Transverse colon (tissue), 4 donors: ENCODE results near the gene ANKLE2. TPM values are rescaled to one million over a fixed set of nuclear protein-coding genes. Genes with fewer than 3 reads are reported as not detected.
"Not testable (repeated sequence)": the region's sequence is repeated elsewhere in the genome, so short reads cannot be mapped to it uniquely, and the experiment has no call there.

ENCODE experiments used
- DNase-seq: peaks from one replicate; pipeline ENCODE4 v3.0.0-alpha.2; 2019
- H3K27ac ChIP-seq, 4 donors: fragments of 200-600 bp; sonication (generic); 2 replicates each; pipeline ENCODE4 v1.5.1; 2016 to 2018; ENCODE audit warnings: inconsistent platforms in 4 of 4
- H3K27me3 ChIP-seq: fragments of 200-600 bp; sonication (generic); 2 replicates; pipeline ENCODE4 v1.5.1; 2017; ENCODE audit warnings: inconsistent platforms
- H3K36me3 ChIP-seq, 4 donors: fragments of 200-600 bp; sonication (generic); 2 replicates each; pipeline ENCODE4 v1.5.1; 2017 to 2019; ENCODE audit warnings: inconsistent platforms in 4 of 4
- H3K4me1 ChIP-seq, 4 donors: fragments of 200-600 bp; sonication (generic); 2 replicates each; pipeline ENCODE4 v1.5.1; 2017 to 2020; ENCODE audit warnings: inconsistent platforms in 4 of 4
- H3K4me3 ChIP-seq, 4 donors: fragments of 200-600 bp; sonication (generic); 1 replicate in 1 of 4; 2 replicates in 3 of 4; pipeline versions ENCODE4 v1.5.1 to v1.6.1; 2017 to 2019; ENCODE audit warnings: inconsistent platforms in 4 of 4
- H3K9me3 ChIP-seq, 2 donors: fragments of 200-600 bp; sonication (generic); 2 replicates each; pipeline ENCODE4 v1.5.1; 2017 to 2019; ENCODE audit warnings: inconsistent platforms in 2 of 2
- CTCF ChIP-seq, 5 experiments: fragments of 200-600 bp in 3 of 5; fragments of 450-650 bp in 2 of 5; sonication (generic) in 3 of 5; IDR thresholded peaks; 1 replicate in 2 of 5; 2 replicates in 3 of 5; pipeline ENCODE4 v1.5.1; 2016 to 2017; ENCODE audit warnings: antibody characterized with exemption in 5 of 5, inconsistent platforms in 3 of 5, mild to moderate bottlenecking in 2 of 5, moderate library complexity in 1 of 5
- EP300 ChIP-seq: sonication (generic); formaldehyde crosslinking; IDR thresholded peaks from one replicate; pipeline ENCODE4 v1.6.1; 2017; ENCODE audit warnings: antibody characterized with exemption, low read depth
- POLR2A ChIP-seq: fragments of 450-650 bp; IDR thresholded peaks from one replicate; pipeline ENCODE4 v1.6.1; 2016; ENCODE audit warnings: antibody characterized with exemption, mild to moderate bottlenecking, moderate library complexity
- POLR2AphosphoS5 ChIP-seq, 3 donors: sonication (generic); formaldehyde crosslinking; IDR thresholded peaks; one replicate each; pipeline ENCODE4 v1.6.1; 2016; ENCODE audit warnings: antibody characterized with exemption in 3 of 3
- WGBS, 2 donors: methylation state at CpG; one replicate each; pipeline ENCODE4 v1.1.5; 2018; ENCODE audit warnings: low coverage in 1 of 2; 5-methylcytosine and 5-hydroxymethylcytosine counted together
- in situ Hi-C, 4 donors: fragments of 200-750 bp; cut with MboI; loops; one replicate each; pipeline versions ENCODE4 v1.15.0 to v1.15.1; 2017; ENCODE audit warnings: low sequenced_read_pairs in 3 of 4, low pct_ligation_motif_present in 1 of 4, low pct_unique_long_range_greater_than_20kb in 1 of 4
- intact Hi-C: fragments of 100-400 bp; cut with DNase I; formaldehyde crosslinking; loops from one replicate; pipeline ENCODE4 v1.15.1; 2023; ENCODE audit warnings: low total_unique reads
- total RNA-seq, 4 donors: library from RNA; depleted of rRNA; stranded (reverse); fragments of >200 nt; gene quantifications; one replicate each; pipeline ENCODE4 v1.1.0, GENCODE V29; 2016

Gene ANKLE2
- total RNA-seq, 4 donors from 2014 or later, result 46.0 to 146 (median 88.6) TPM

GRCh38 chr12:132798836-132799235 is 37.2 kb upstream of the ANKLE2 start:
- no peak for DNase-seq
- in situ Hi-C loops, result no loop called here
- Histone ChIP-seq H3K4me3 (no peak overlapping the region), H3K27me3 (no peaks in the 10 kb centered on the region), H3K36me3 (peaks cover 0 to 96% (median 54%) of the 10 kb centered on the region in 4 donors), H3K27ac (no peak overlapping the region), H3K9me3 (no peaks in the 10 kb centered on the region), H3K4me1 (no peaks in the 10 kb centered on the region)
- 89 to 92% methylated on average over 3 to 15 of the region's 15 CpGs for WGBS, 2 donors
- TF ChIP-seq EP300 (no peak), POLR2AphosphoS5 (IDR thresholded peaks at IDR 0.05) (no peak), CTCF (IDR thresholded peaks at IDR 0.05) (no peak), POLR2A (no peak)
- intact Hi-C loops, result no loop called here

DNA sequence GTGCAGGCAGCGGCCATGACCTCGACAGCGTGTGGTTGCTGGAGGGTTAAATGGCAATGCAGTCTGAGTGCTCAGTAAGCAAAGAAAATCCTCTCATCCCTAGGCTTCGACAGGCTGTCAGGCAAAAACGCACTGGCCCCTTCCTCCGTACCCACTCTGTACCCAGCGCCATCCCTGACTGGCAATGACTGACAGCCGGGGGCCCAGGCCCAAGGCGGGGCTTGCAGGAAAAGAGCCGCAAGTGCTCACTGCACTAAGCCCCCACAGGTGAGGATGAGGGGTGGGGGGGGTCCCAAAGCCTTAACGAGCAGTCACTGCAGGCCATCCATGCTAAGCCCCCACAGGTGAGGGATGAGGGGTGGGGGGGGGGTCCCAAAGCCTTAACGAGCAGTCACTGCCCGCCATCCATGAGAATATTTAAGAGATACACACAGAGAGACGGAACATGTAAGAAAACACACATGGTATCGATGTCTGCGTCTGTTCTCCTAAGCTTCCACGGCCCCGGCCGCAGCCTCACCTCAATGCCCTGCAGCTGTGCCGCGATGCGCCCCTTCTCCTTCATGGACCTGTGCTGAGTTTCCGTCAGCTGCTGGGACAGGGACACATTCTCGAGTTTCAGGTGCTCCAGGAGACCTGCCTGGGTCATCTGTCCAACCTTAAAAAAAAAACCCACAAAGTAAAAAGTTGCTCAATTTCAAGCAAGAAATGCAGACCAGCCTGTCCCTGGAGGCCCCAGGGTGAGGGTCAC is 36.4 kb upstream of the ANKLE2 start:
- no peak overlapping the region for H3K4me3 ChIP-seq
- no peaks in the 10 kb centered on the region for H3K27me3 ChIP-seq
- H3K27ac ChIP-seq, result no peak overlapping the region
- TF ChIP-seq EP300, result no peak
- TF ChIP-seq POLR2AphosphoS5 (IDR thresholded peaks at IDR 0.05), result no peak
- TF ChIP-seq CTCF (IDR thresholded peaks at IDR 0.05), result no peak
- TF ChIP-seq POLR2A, result no peak
- intact Hi-C loops, result no loop called here
- WGBS, 2 donors, result 95 to 100% methylated on average over 1 to 24 of the region's 24 CpGs
- no peak for DNase-seq
- no peaks in the 10 kb centered on the region for H3K4me1 ChIP-seq
- in situ Hi-C loops, result no loop called here
- H3K9me3 ChIP-seq, result no peaks in the 10 kb centered on the region
- peaks cover 0 to 90% (median 50%) of the 10 kb centered on the region in 4 donors for H3K36me3 ChIP-seq

DNA sequence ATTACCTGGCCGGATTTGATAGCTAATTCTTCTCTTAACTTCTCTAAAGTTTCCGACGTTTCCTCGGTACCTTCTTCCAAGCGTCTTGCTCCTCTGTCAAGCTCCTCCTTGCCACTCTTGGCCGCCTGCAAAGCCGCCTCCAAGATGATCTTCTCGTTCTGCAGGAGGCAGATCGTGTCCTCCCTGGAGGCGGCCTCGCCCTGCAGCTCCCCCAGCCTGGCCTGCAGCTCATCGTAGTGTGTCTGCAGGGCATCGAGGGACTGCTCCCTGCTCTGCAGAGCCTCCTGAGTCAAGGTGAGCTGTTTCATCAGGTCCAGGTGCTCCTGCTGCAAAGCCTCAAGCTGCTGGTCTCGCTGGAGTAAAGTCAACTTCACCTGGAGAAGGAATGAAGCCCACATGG is 34.2 kb upstream of the ANKLE2 start:
- intact Hi-C loops, result no loop called here
- in situ Hi-C loops, result no loop called here
- peaks cover 0 to 70% (median 41%) of the 10 kb centered on the region in 4 donors for H3K36me3 ChIP-seq
- no peaks in the 10 kb centered on the region for H3K27me3 ChIP-seq
- WGBS, 2 donors, result 93 to 95% methylated on average over 11 to 14 of the region's 14 CpGs
- no peak overlapping the region for H3K27ac ChIP-seq
- H3K4me3 ChIP-seq, result no peak overlapping the region
- H3K4me1 ChIP-seq, result no peaks in the 10 kb centered on the region
- H3K9me3 ChIP-seq, result no peaks in the 10 kb centered on the region
- no peak for DNase-seq
- no peak for TF ChIP-seq POLR2A
- TF ChIP-seq EP300, result no peak
- no peak for TF ChIP-seq POLR2AphosphoS5 (IDR thresholded peaks at IDR 0.05)
- TF ChIP-seq CTCF (IDR thresholded peaks at IDR 0.05), result no peak

DNA sequence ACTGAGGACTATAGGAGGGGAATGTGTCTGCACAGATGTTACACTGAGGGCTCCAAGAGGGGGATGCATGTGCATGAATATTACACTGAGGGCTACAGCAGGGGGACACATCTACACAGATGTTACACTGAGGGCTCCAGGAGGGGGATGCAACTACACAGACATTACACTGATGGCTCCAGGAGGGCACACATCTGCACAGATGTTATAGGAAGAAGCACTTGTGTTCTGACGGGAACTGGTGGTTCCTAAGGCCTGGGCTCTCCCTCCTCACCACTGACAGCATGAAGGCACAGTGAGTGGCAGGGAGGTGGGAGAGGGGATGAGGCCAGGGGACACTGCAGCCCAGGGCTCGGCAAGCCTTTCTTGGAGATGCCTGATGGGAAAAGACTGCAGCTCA is 30.3 kb upstream of the ANKLE2 start:
- WGBS, 2 donors, result 100% methylated on average over 2 of the region's 2 CpGs; no CpG with 5 or more reads in 1 of the 2 donors
- H3K9me3 ChIP-seq, H3K4me1 ChIP-seq, H3K27ac ChIP-seq, DNase-seq, H3K27me3 ChIP-seq, intact Hi-C loops, H3K4me3 ChIP-seq, in situ Hi-C loops: not testable (repeated sequence)
- H3K36me3 ChIP-seq, result peaks cover 0 to 46% (median 24%) of the 10 kb centered on the region in 4 donors

DNA sequence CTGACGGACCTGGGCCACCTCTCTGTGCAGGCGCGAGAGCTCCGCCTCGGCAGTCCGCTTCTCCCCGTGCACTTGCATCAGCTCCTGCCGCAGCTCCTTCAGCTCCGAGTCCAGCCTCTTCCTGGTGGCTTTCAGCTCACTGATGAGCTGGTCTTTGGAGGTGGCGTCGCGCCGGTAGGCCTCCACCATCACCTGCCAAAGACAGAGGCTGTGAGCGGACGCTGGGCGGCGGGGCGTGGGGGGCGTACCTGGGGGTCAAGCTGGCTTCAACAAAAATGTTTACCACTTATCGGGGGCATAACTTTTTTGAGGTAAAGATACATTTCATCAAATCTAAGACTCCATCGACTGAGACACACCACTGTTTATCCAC is 27.5 kb upstream of the ANKLE2 start:
- TF ChIP-seq POLR2A, result no peak
- no peak for TF ChIP-seq POLR2AphosphoS5 (IDR thresholded peaks at IDR 0.05)
- no peak for TF ChIP-seq CTCF (IDR thresholded peaks at IDR 0.05)
- no peak for TF ChIP-seq EP300
- Histone ChIP-seq H3K36me3 (peaks cover 0 to 41% (median 16%) of the 10 kb centered on the region in 4 donors), H3K4me3 (no peak overlapping the region), H3K27ac (no peak overlapping the region), H3K4me1 (no peaks in the 10 kb centered on the region), H3K27me3 (no peaks in the 10 kb centered on the region), H3K9me3 (no peaks in the 10 kb centered on the region)
- in situ Hi-C loops, result no loop called here
- intact Hi-C loops, result no loop called here
- WGBS, 2 donors, result 95 to 100% methylated on average over 7 to 21 of the region's 21 CpGs
- no peak for DNase-seq
